H9 (cell line): ENCODE results near the gene CLVS2. TPM values are rescaled to one million over a fixed set of nuclear protein-coding genes. Genes with fewer than 3 reads are reported as not detected.

Source experiments
- DNase-seq: peaks from one replicate; pipeline ENCODE4 v3.0.0-alpha.2; 2017
- H2AFZ ChIP-seq: one replicate; pipeline ENCODE4 v1.6.1; 2013; ENCODE audit warnings: mild to moderate bottlenecking, low read length, control low read depth, moderate library complexity
- H2AK5ac ChIP-seq: 2 replicates; pipeline ENCODE4 v1.6.1; 2013; ENCODE audit warnings: low read length, control low read depth, mixed read lengths; ENCODE audit not compliant: insufficient read length
- H2BK120ac ChIP-seq: one replicate; pipeline ENCODE4 v1.6.1; 2013; ENCODE audit warnings: low read depth, mild to moderate bottlenecking, low read length, control low read depth, inconsistent platforms; ENCODE audit not compliant: poor library complexity, severe bottlenecking
- H2BK12ac ChIP-seq: 2 replicates; pipeline ENCODE4 v1.6.1; 2013; ENCODE audit warnings: low read length, control low read depth, mixed read lengths, low read depth; ENCODE audit not compliant: insufficient read length
- H2BK15ac ChIP-seq: 2 replicates; pipeline ENCODE4 v1.6.1; 2013; ENCODE audit warnings: low read depth, low read length, control low read depth
- H2BK20ac ChIP-seq: one replicate; pipeline ENCODE4 v1.6.1; 2013; ENCODE audit warnings: low read depth, mild to moderate bottlenecking, low read length, control low read depth, inconsistent platforms; ENCODE audit not compliant: poor library complexity, severe bottlenecking
- H2BK5ac ChIP-seq: 2 replicates; pipeline ENCODE4 v1.6.1; 2013; ENCODE audit warnings: low read length, control low read depth, mixed read lengths; ENCODE audit not compliant: insufficient read length
- H3K14ac ChIP-seq: 2 replicates; pipeline ENCODE4 v1.6.1; 2013; ENCODE audit warnings: low read length, control low read depth; ENCODE audit not compliant: insufficient read depth
- H3K18ac ChIP-seq: 2 replicates; pipeline ENCODE4 v1.6.1; 2013; ENCODE audit warnings: low read depth, mild to moderate bottlenecking, mixed read lengths, low read length, control low read depth; ENCODE audit not compliant: insufficient read length
- H3K23ac ChIP-seq: 2 replicates; pipeline ENCODE4 v1.6.1; 2013; ENCODE audit warnings: low read length, control low read depth, mixed read lengths, low read depth; ENCODE audit not compliant: insufficient read length
- H3K23me2 ChIP-seq: 2 replicates; pipeline ENCODE4 v1.6.1; 2013; ENCODE audit warnings: low read depth, mild to moderate bottlenecking, mixed read lengths, low read length, control low read depth; ENCODE audit not compliant: insufficient read length, poor library complexity, severe bottlenecking
- H3K27ac ChIP-seq: 2 replicates; pipeline ENCODE4 v1.5.1; 2013; ENCODE audit warnings: low read length, control low read depth, mixed read lengths, low read depth; ENCODE audit not compliant: insufficient read length
- H3K27me3 ChIP-seq: 2 replicates; pipeline ENCODE4 v1.6.1; 2013; ENCODE audit warnings: low read length, control low read depth, inconsistent platforms; ENCODE audit not compliant: insufficient read depth
- H3K4ac ChIP-seq: 2 replicates; pipeline ENCODE4 v1.6.1; 2013; ENCODE audit warnings: low read depth, mild to moderate bottlenecking, control low read depth, inconsistent platforms, low read length, moderate library complexity
- H3K4me1 ChIP-seq: 2 replicates; pipeline ENCODE4 v1.6.1; 2013; ENCODE audit warnings: low read length, control low read depth, inconsistent platforms; ENCODE audit not compliant: insufficient read depth
- H3K4me2 ChIP-seq: 2 replicates; pipeline ENCODE4 v1.6.1; 2013; ENCODE audit warnings: low read length, control low read depth, mixed read lengths; ENCODE audit not compliant: insufficient read length, insufficient read depth
- H3K56ac ChIP-seq: 2 replicates; pipeline ENCODE4 v1.6.1; 2013; ENCODE audit warnings: low read depth, mild to moderate bottlenecking, mixed read lengths, low read length, control low read depth; ENCODE audit not compliant: insufficient read length
- H3K79me1 ChIP-seq: 2 replicates; pipeline ENCODE4 v1.6.1; 2013; ENCODE audit warnings: low read depth, mild to moderate bottlenecking, moderate library complexity, low read length, control low read depth, inconsistent platforms; ENCODE audit not compliant: insufficient read depth, poor library complexity, severe bottlenecking
- H3K79me2 ChIP-seq: 2 replicates; pipeline ENCODE4 v1.6.1; 2013; ENCODE audit warnings: low read length, control low read depth, inconsistent platforms; ENCODE audit not compliant: insufficient read depth
- H3K9ac ChIP-seq: 2 replicates; pipeline ENCODE4 v1.6.1; 2013; ENCODE audit warnings: low read length, control low read depth, mixed read lengths; ENCODE audit not compliant: insufficient read length; ENCODE audit errors: extremely low read depth
- H3K9me3 ChIP-seq: one replicate; pipeline ENCODE4 v1.6.1; 2013; ENCODE audit warnings: low read depth, low read length, inconsistent platforms; ENCODE audit not compliant: control insufficient read depth
- H3T11ph ChIP-seq: one replicate; pipeline ENCODE4 v1.6.1; 2013; ENCODE audit warnings: mild to moderate bottlenecking, low read length, control low read depth, inconsistent platforms
- H4K20me1 ChIP-seq: one replicate; pipeline ENCODE4 v1.6.1; 2013; ENCODE audit not compliant: control insufficient read depth, insufficient read length, insufficient read depth
- H4K5ac ChIP-seq: 2 replicates; pipeline ENCODE4 v1.6.1; 2013; ENCODE audit warnings: low read depth, mild to moderate bottlenecking, mixed read lengths, low read length, control low read depth; ENCODE audit not compliant: insufficient read length
- H4K8ac ChIP-seq: replicated peaks from 2 replicates; pipeline ENCODE4 v1.6.1; 2013; ENCODE audit warnings: low read length, control low read depth, mixed read lengths, low read depth; ENCODE audit not compliant: insufficient read length
- H4K91ac ChIP-seq: 2 replicates; pipeline ENCODE4 v1.6.1; 2013; ENCODE audit warnings: low read depth, mild to moderate bottlenecking, moderate library complexity, mixed read lengths, low read length, control low read depth; ENCODE audit not compliant: insufficient read length
- H3K27ac Mint-ChIP-seq, 3 experiments: 2 replicates in 2 of 3; 3 replicates in 1 of 3; pipeline ENCODE4 v1.8.0; 2020 to 2021; ENCODE audit warnings: mixed read lengths in 3 of 3, mild to moderate bottlenecking in 1 of 3, moderate library complexity in 1 of 3
- H3K27me3 Mint-ChIP-seq: 2 replicates; pipeline ENCODE4 v1.8.0; 2021; ENCODE audit warnings: low read depth, mild to moderate bottlenecking, moderate library complexity, mixed read lengths
- H3K36me3 Mint-ChIP-seq, 3 experiments: 2 replicates in 2 of 3; 3 replicates in 1 of 3; pipeline ENCODE4 v1.8.0; 2020 to 2021; ENCODE audit warnings: low read depth in 3 of 3, mixed read lengths in 3 of 3; ENCODE audit not compliant: insufficient read depth in 1 of 3
- H3K4me1 Mint-ChIP-seq, 2 experiments: 2 replicates each; pipeline ENCODE4 v1.8.0; 2020; ENCODE audit warnings: mixed read lengths in 2 of 2
- H3K4me3 Mint-ChIP-seq, 2 experiments: 2 replicates in 1 of 2; 3 replicates in 1 of 2; pipeline ENCODE4 v1.8.0; 2020 to 2021; ENCODE audit warnings: mild to moderate bottlenecking in 2 of 2, mixed read lengths in 2 of 2, moderate library complexity in 1 of 2
- H3K9me3 Mint-ChIP-seq, 2 experiments: 2 replicates in 1 of 2; 3 replicates in 1 of 2; pipeline ENCODE4 v1.8.0; 2020; ENCODE audit warnings: mild to moderate bottlenecking in 2 of 2, mixed read lengths in 2 of 2, moderate library complexity in 1 of 2
- WGBS: extraction: QIAGEN DNeasy Blood & Tissue Kit; methylation state at CpG from one replicate; pipeline ENCODE4 v1.1.7; 2013; ENCODE audit warnings: missing lambda C conversion rate, low lambda C conversion rate, mixed read lengths; ENCODE audit not compliant: insufficient read length; ENCODE audit errors: extremely low coverage; 5-methylcytosine and 5-hydroxymethylcytosine counted together
- total RNA-seq: library from RNA; stranded (reverse); gene quantifications from 2 replicates; pipeline ENCODE4 v1.2.1, GENCODE V29; 2021
- TF ChIP-seq, protein P1 (sequence below): fragments of 200-600 bp; sonication (generic); conservative IDR thresholded peaks from 3 replicates; pipeline ENCODE4 v1.8.0; 2021; ENCODE audit warnings: antibody characterized with exemption, mild to moderate bottlenecking

The CLVS2 gene
- total RNA-seq, 1 experiment from 2014 or later = 0.26 TPM

DNA sequence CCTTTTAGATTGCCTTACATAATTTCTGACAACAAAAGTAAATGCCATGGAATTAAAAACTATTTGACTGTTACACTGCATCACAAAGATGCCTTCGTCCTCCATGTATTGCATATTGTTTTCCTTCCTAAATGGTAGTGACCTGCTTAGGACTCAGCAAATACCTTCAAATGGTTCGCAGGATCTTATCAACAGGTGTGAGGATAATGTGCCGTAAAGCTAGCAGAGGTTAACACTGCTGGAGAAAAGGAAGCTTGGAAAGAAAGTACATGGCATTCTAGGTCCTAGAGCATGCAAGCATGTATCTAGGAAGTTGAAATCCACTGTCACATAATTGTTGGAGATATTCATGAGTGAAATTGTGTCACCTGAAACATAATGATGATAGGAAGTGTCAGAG is 5.5 kb downstream of the CLVS2 start:
- no peak overlapping the region for H2BK20ac ChIP-seq
- no peak overlapping the region for H3K18ac ChIP-seq
- H3K4ac ChIP-seq = no peak overlapping the region
- no peaks in the 10 kb centered on the region for H3K9me3 ChIP-seq
- no peak overlapping the region for H3K56ac ChIP-seq
- Mint-ChIP-seq H3K9me3 (no peaks in the 10 kb centered on the region), H3K27ac (no peak overlapping the region), H3K4me1 (peaks cover 0 to 7% of the 10 kb centered on the region in 2 experiments; a peak in 2 of 4 replicates), H3K36me3 (no peaks in the 10 kb centered on the region), H3K4me3 (no peak overlapping the region), H3K27me3 (peaks cover 46% of the 10 kb centered on the region)
- H3K23me2 ChIP-seq = peaks cover 6% of the 10 kb centered on the region
- no peaks in the 10 kb centered on the region for H3K79me1 ChIP-seq
- H3K4me2 ChIP-seq = no peak overlapping the region
- no peak overlapping the region for H4K5ac ChIP-seq
- H2BK15ac ChIP-seq = no peak overlapping the region
- no peak overlapping the region for H2AFZ ChIP-seq
- H4K20me1 ChIP-seq = peaks cover 5% of the 10 kb centered on the region
- H3K23ac ChIP-seq = no peak overlapping the region
- H3K14ac ChIP-seq = no peak overlapping the region
- H2BK5ac ChIP-seq = no peak overlapping the region
- H2AK5ac ChIP-seq = no peak overlapping the region
- no peak overlapping the region for H3K27ac ChIP-seq
- H3T11ph ChIP-seq = no peak overlapping the region
- no CpG with 5 or more reads among the region's 3 CpGs for WGBS
- TF ChIP-seq, protein P1, sequence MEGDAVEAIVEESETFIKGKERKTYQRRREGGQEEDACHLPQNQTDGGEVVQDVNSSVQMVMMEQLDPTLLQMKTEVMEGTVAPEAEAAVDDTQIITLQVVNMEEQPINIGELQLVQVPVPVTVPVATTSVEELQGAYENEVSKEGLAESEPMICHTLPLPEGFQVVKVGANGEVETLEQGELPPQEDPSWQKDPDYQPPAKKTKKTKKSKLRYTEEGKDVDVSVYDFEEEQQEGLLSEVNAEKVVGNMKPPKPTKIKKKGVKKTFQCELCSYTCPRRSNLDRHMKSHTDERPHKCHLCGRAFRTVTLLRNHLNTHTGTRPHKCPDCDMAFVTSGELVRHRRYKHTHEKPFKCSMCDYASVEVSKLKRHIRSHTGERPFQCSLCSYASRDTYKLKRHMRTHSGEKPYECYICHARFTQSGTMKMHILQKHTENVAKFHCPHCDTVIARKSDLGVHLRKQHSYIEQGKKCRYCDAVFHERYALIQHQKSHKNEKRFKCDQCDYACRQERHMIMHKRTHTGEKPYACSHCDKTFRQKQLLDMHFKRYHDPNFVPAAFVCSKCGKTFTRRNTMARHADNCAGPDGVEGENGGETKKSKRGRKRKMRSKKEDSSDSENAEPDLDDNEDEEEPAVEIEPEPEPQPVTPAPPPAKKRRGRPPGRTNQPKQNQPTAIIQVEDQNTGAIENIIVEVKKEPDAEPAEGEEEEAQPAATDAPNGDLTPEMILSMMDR = no peak
- no peak overlapping the region for H4K8ac ChIP-seq
- H2BK12ac ChIP-seq = no peak overlapping the region
- H2BK120ac ChIP-seq = no peak overlapping the region
- H3K27me3 ChIP-seq = peaks cover 7% of the 10 kb centered on the region; the same call in 1 of the 2 replicates
- H3K4me1 ChIP-seq = no peaks in the 10 kb centered on the region
- no peaks in the 10 kb centered on the region for H3K79me2 ChIP-seq
- DNase-seq = no peak
- no peak overlapping the region for H3K9ac ChIP-seq
- no peak overlapping the region for H4K91ac ChIP-seq
